Measurements from ENCODE around the gene FAM107B.

The FAM107B gene

GRCh38 chr10:14569274-14570060, 205.2 kb downstream of the FAM107B start:
- Mint-ChIP-seq H3K4me3 (peak overlapping the region; percentile 97), H3K27ac (peak overlapping the region; percentile 99), H3K36me3 (peaks cover 72% of the 10 kb centered on the region), H3K4me1 (peaks cover 81% of the 10 kb centered on the region), H3K27me3 (no peaks in the 10 kb centered on the region), H3K9me3 (peaks cover 12% of the 10 kb centered on the region)
- CTCF ChIA-PET = interaction anchor here (0.5 to 2.5 kb wide), 6 partner anchors 8 to 28 kb away, joined by 3 to 10 read pairs (median 4); no protein-coding TSS in a partner anchor
- peak; percentile 67 for DNase-seq

DNA sequence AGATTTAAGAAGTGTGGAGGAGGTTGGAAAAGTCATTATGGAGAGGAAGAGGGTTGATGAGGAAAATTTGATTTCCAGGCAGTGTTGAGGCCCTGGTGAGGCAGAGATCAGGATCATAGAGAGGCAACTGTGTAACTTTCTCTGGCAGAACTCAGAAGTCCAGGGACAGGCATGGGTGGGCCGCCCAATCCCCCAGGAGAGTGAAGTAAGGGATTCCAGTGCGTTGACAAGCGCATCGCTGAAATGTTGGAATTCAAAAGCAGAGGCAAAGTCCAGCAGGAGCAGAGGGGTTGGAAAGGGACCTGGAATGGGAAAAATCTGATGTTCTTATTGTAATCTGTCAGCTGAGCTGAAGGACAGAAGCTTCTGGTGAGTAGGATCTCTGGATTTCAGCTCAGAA, 207.3 kb downstream of the FAM107B start:
- CTCF ChIA-PET = no interaction called here
- Mint-ChIP-seq H3K36me3 (peaks cover 70% of the 10 kb centered on the region), H3K9me3 (peaks cover 12% of the 10 kb centered on the region), H3K27me3 (no peaks in the 10 kb centered on the region), H3K27ac (peak overlapping the region; percentile 68), H3K4me1 (peaks cover 79% of the 10 kb centered on the region), H3K4me3 (no peak overlapping the region)
- DNase-seq = no peak

- Mint-ChIP-seq H3K4me1 (peaks cover 83% of the 10 kb centered on the region), H3K36me3 (peaks cover 71% of the 10 kb centered on the region), H3K27ac (peak overlapping the region; percentile 97), H3K27me3 (no peaks in the 10 kb centered on the region), H3K4me3 (peak overlapping the region; percentile 3), H3K9me3 (peaks cover 11% of the 10 kb centered on the region)
- no peak for DNase-seq
- CTCF ChIA-PET = interaction anchor here (1.0 kb wide), 1 partner anchor 28 kb away, joined by 3 read pairs; no protein-coding TSS in a partner anchor
Observed at GRCh38 chr10:14566498-14566897, 208.2 kb downstream of the FAM107B start.

GRCh38 chr10:14565199-14565598, 209.5 kb downstream of the FAM107B start:
- peaks cover 11% of the 10 kb centered on the region for H3K9me3 Mint-ChIP-seq
- H3K4me1 Mint-ChIP-seq = peaks cover 89% of the 10 kb centered on the region
- peaks cover 65% of the 10 kb centered on the region for H3K36me3 Mint-ChIP-seq
- H3K4me3 Mint-ChIP-seq = no peak overlapping the region
- CTCF ChIA-PET = interaction anchor here (1.4 kb wide), 1 partner anchor 28 kb away, joined by 4 read pairs; no protein-coding TSS in a partner anchor
- H3K27me3 Mint-ChIP-seq = no peaks in the 10 kb centered on the region
- DNase-seq = no peak
- peak overlapping the region; percentile 97 for H3K27ac Mint-ChIP-seq

GRCh38 chr10:14564268-14564744, 210.4 kb downstream of the FAM107B start:
- no peaks in the 10 kb centered on the region for H3K27me3 Mint-ChIP-seq
- peak overlapping the region; percentile 97 for H3K27ac Mint-ChIP-seq

DNA sequence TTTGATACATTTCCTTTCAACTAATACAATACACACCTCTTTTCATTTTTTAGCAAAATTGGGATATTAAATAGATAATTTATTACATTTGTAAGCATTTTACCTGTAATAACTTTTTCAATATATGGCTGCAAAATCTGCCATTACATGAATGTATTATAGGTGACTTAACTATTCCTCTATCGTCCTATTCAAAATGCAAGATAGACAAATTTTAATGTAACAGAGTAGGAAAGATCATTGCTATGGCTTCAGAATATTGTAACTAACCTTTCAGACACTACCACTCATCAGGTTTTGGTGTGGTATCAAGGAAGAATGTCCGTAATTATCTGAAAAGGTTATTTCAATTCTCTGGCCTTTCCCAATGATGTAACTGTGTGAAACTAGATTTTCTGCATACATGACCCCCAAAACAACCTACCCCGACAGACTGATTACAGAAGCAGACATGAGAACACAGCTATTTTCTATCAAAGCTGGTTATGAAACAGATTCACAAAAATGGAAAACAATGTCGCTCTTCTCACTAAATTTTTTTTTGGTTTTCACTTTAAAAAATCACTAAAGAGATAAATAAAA, 211.2 kb downstream of the FAM107B start:
- Mint-ChIP-seq H3K9me3 (peaks cover 11% of the 10 kb centered on the region), H3K4me3 (peak overlapping the region; percentile 69), H3K4me1 (peaks cover 90% of the 10 kb centered on the region), H3K27ac (peak overlapping the region; percentile 97), H3K27me3 (no peaks in the 10 kb centered on the region), H3K36me3 (peaks cover 56% of the 10 kb centered on the region)
- DNase-seq = no peak
- CTCF ChIA-PET = interaction anchor here (1.1 to 4.1 kb wide), 3 partner anchors 15 to 260 kb away, joined by 3 to 18 read pairs (median 6); no protein-coding TSS in a partner anchor

More at GRCh38 chr10:14564268-14564744, 210.4 kb downstream of the FAM107B start:
- Mint-ChIP-seq H3K9me3 (peaks cover 11% of the 10 kb centered on the region), H3K4me3 (peak overlapping the region; percentile 69), H3K4me1 (peaks cover 90% of the 10 kb centered on the region), H3K36me3 (peaks cover 65% of the 10 kb centered on the region)
- DNase-seq = no peak
- CTCF ChIA-PET = interaction anchor here (1.4 kb wide), 1 partner anchor 27 kb away, joined by 4 read pairs; no protein-coding TSS in a partner anchor

DNA sequence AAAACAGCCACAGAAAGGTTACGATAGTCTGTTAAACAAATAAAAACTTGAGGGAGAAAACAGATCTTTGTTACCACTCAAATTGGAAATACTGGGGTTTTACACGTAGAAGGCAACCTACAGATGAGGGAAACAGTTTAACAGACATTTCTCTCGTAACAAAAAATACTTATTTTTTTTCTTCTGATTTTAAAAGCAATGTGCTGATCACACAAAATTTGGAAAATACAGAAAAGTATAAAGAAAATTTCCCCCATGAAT, 211.7 kb downstream of the FAM107B start:
- Mint-ChIP-seq H3K27ac (peak overlapping the region; percentile 97), H3K36me3 (peaks cover 55% of the 10 kb centered on the region), H3K4me3 (peak overlapping the region; percentile 55), H3K27me3 (no peaks in the 10 kb centered on the region), H3K4me1 (peaks cover 91% of the 10 kb centered on the region), H3K9me3 (peaks cover 11% of the 10 kb centered on the region)
- no peak for DNase-seq
- CTCF ChIA-PET = interaction anchor here (0.6 to 4.1 kb wide), 4 partner anchors 15 to 667 kb away, joined by 3 to 18 read pairs (median 4); no protein-coding TSS in a partner anchor

DNA sequence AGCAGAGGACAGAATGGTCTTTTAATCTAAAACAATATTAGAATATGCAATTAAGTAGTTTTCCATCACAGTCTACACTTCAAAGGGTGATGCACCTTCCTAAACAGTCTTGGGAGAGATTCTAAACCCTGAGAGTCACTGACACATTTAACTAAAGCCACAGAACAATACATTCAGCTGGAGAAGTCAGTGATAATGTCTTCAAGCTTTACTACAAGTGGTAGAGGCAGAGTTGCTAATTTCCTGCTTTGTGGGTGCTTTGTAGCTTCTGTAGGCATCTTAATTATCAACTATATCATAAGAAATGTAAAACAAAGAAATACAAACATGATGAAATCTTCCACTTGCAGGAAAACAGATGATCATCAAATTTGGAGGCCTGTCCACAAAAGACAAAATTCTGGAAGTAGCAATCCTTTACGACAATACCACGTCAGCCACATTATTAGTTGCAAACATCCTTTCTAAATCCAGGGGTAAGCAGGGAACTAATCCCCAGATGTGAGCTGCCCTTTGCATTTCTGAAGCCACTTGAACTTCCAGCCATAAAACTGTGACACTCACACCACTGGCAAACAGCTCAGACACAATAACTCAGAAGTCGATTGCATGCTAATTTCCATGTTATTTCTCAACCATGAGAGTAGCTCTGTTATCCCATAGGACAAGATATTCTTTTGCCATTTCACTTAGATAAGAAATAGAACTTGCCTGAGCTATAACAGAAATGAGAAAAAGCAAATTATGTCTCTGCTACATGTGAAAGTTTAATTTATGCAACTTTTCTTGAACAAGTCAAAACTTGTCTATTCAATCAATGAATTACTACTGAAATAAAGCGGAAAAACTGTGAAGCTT, 212.2 kb downstream of the FAM107B start:
- H3K27ac Mint-ChIP-seq = peak overlapping the region; percentile 97
- H3K4me3 Mint-ChIP-seq = peak overlapping the region; percentile 55
- H3K36me3 Mint-ChIP-seq = peaks cover 53% of the 10 kb centered on the region
- CTCF ChIA-PET = interaction anchor here (0.6 to 4.1 kb wide), 8 partner anchors 7 to 668 kb away, joined by 3 to 18 read pairs (median 3); no protein-coding TSS in a partner anchor
- peaks cover 91% of the 10 kb centered on the region for H3K4me1 Mint-ChIP-seq
- H3K9me3 Mint-ChIP-seq = peaks cover 11% of the 10 kb centered on the region
- H3K27me3 Mint-ChIP-seq = no peaks in the 10 kb centered on the region
- DNase-seq = no peak

GRCh38 chr10:14560791-14561765, 213.6 kb downstream of the FAM107B start:
- H3K27me3 Mint-ChIP-seq = no peaks in the 10 kb centered on the region
- CTCF ChIA-PET = interaction anchor here (0.7 to 4.1 kb wide), 10 partner anchors 8 to 277 kb away, joined by 3 to 18 read pairs (median 4); partner anchors contain the start of genes CDNF, HSPA14 and MSANTD7

GRCh38 chr10:14560274-14560673, 214.4 kb downstream of the FAM107B start:
- peaks cover 92% of the 10 kb centered on the region for H3K4me1 Mint-ChIP-seq
- CTCF ChIA-PET = interaction anchor here (0.7 to 4.1 kb wide), 9 partner anchors 9 to 278 kb away, joined by 3 to 18 read pairs (median 5); partner anchors contain the start of genes CDNF, HSPA14 and MSANTD7
- peak overlapping the region; percentile 97 for H3K27ac Mint-ChIP-seq
- peak overlapping the region; percentile 22 for H3K4me3 Mint-ChIP-seq
- DNase-seq = peak; percentile 76
- H3K27me3 Mint-ChIP-seq = no peaks in the 10 kb centered on the region
- no peaks in the 10 kb centered on the region for H3K9me3 Mint-ChIP-seq
- H3K36me3 Mint-ChIP-seq = peaks cover 49% of the 10 kb centered on the region

More at GRCh38 chr10:14560791-14561765, 213.6 kb downstream of the FAM107B start:
- Mint-ChIP-seq H3K4me1 (peaks cover 92% of the 10 kb centered on the region), H3K4me3 (peak overlapping the region; percentile 55), H3K36me3 (peaks cover 50% of the 10 kb centered on the region), H3K9me3 (peaks cover 5% of the 10 kb centered on the region), H3K27ac (peak overlapping the region; percentile 97)
- DNase-seq = peak; percentile 59

GRCh38 chr10:14558025-14558424, 216.7 kb downstream of the FAM107B start:
- Mint-ChIP-seq H3K27ac (no peak overlapping the region), H3K9me3 (no peaks in the 10 kb centered on the region), H3K36me3 (peaks cover 46% of the 10 kb centered on the region)

DNA sequence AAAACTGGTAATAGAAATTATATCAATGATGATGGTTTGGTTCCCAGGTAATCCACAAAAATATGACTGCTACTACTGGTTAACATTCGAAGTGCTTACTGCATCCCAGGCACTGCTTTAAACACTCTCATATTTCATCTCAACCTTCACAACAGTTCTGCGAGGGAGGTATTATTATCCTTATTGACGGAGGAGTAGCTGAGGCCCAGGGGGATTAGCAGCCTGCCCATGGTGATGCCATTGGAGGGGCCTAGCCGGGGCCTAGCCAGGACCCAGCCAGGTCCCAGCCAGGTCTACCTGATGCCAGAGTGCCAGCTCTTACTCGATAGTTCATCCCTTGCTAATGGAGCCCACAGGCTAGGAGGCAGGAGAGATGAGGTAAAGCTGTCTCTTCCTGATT, 217.1 kb downstream of the FAM107B start:
- Mint-ChIP-seq H3K27me3 (no peaks in the 10 kb centered on the region), H3K4me3 (no peak overlapping the region), H3K9me3 (no peaks in the 10 kb centered on the region), H3K36me3 (peaks cover 46% of the 10 kb centered on the region), H3K4me1 (peaks cover 93% of the 10 kb centered on the region), H3K27ac (no peak overlapping the region)
- DNase-seq = no peak
- CTCF ChIA-PET = interaction anchor here (0.9 to 2.4 kb wide), 4 partner anchors 15 to 281 kb away, joined by 3 to 11 read pairs (median 6); partner anchors contain the start of genes HSPA14 and MSANTD7

More at GRCh38 chr10:14558025-14558424, 216.7 kb downstream of the FAM107B start:
- CTCF ChIA-PET = interaction anchor here (0.7 to 2.4 kb wide), 6 partner anchors 15 to 281 kb away, joined by 3 to 11 read pairs (median 4); partner anchors contain the start of genes HSPA14 and MSANTD7
- Mint-ChIP-seq H3K4me1 (peaks cover 92% of the 10 kb centered on the region), H3K4me3 (no peak overlapping the region), H3K27me3 (no peaks in the 10 kb centered on the region)
- DNase-seq = no peak
